MCF 10A (cell line): ENCODE measurements around the gene P4HA1. TPM values are rescaled to one million over a fixed set of nuclear protein-coding genes. Genes with fewer than 3 reads are reported as not detected.

ENCODE experiments used
- BruUV-seq: library from RNA; stranded (reverse); fragments of 400-500 nt; replicated peaks from 2 replicates; lab custom pipeline; 2021; lab: Mats Ljungman, UMichigan
- CTCF ChIA-PET: fragments of 300-600 bp; sonication (Branson Sonifier 250); formaldehyde crosslinking; extraction: SDS; loops from one replicate; lab custom pipeline; 2021; ENCODE audit warnings: antibody characterized with exemption, inconsistent platforms; lab: Yijun Ruan, JAX
- POLR2A ChIA-PET: fragments of 300-600, 350-650 bp; sonication (Branson Sonifier 250); formaldehyde crosslinking; extraction: SDS; loops from one replicate; lab custom pipeline; 2020; ENCODE audit warnings: antibody characterized with exemption, inconsistent platforms; lab: Yijun Ruan, JAX
- DNase-seq: peaks from one replicate; pipeline ENCODE4 v3.0.0-alpha.2; 2018; ENCODE audit not compliant: unreplicated experiment
- H3K27ac Mint-ChIP-seq: one replicate; pipeline ENCODE4 v1.8.0; 2022; ENCODE audit warnings: mild to moderate bottlenecking, low read depth, mixed read lengths; ENCODE audit not compliant: unreplicated experiment
- H3K27me3 Mint-ChIP-seq: one replicate; pipeline ENCODE4 v1.8.0; 2022; ENCODE audit warnings: mixed read lengths; ENCODE audit not compliant: insufficient read depth, unreplicated experiment
- H3K36me3 Mint-ChIP-seq: one replicate; pipeline ENCODE4 v1.8.0; 2022; ENCODE audit warnings: mild to moderate bottlenecking, moderate library complexity, mixed read lengths; ENCODE audit not compliant: insufficient read depth, unreplicated experiment
- H3K4me1 Mint-ChIP-seq: one replicate; pipeline ENCODE4 v1.8.0; 2022; ENCODE audit warnings: mixed read lengths; ENCODE audit not compliant: insufficient read depth, unreplicated experiment
- H3K4me3 Mint-ChIP-seq: one replicate; pipeline ENCODE4 v1.8.0; 2022; ENCODE audit warnings: mild to moderate bottlenecking, moderate library complexity, mixed read lengths; ENCODE audit not compliant: unreplicated experiment
- H3K9me3 Mint-ChIP-seq: one replicate; pipeline ENCODE4 v1.8.0; 2022; ENCODE audit warnings: mixed read lengths; ENCODE audit not compliant: unreplicated experiment
- CTCF ChIP-seq: fragments of 200-600 bp; IDR thresholded peaks from one replicate; pipeline ENCODE4 v1.8.0; 2022; ENCODE audit warnings: antibody characterized with exemption, mild to moderate bottlenecking; ENCODE audit not compliant: unreplicated experiment
- intact Hi-C: fragments of 100-400 bp; cut with micrococcal nuclease; formaldehyde crosslinking; loops from 2 replicates; pipeline ENCODE4 v1.14.1; 2022
- total RNA-seq: library from RNA; stranded (reverse); gene quantifications from 2 replicates; pipeline ENCODE4 v1.2.3, GENCODE V29; 2022

The P4HA1 gene
- total RNA-seq, 1 experiment from 2014 or later = 23.9 TPM

- Mint-ChIP-seq H3K4me1 (peaks cover 18% of the 10 kb centered on the region), H3K9me3 (no peaks in the 10 kb centered on the region), H3K27me3 (no peaks in the 10 kb centered on the region), H3K36me3 (peaks cover 9% of the 10 kb centered on the region), H3K27ac (peak overlapping the region; percentile 41), H3K4me3 (no peak overlapping the region)
- no peak for TF ChIP-seq CTCF
- BruUV-seq = no TSS peak
- no peak for DNase-seq
- intact Hi-C loops = no loop called here
- ChIA-PET CTCF (interaction anchor here (2.0 kb wide), 1 partner anchor 22 kb away, joined by 4 read pairs; no protein-coding TSS in a partner anchor), POLR2A (interaction anchor here (0.5 to 3.6 kb wide), 3 partner anchors 9 to 24 kb away, joined by 6 to 37 read pairs (median 6); partner anchors contain the start of gene P4HA1)
Measured at GRCh38 chr10:73083221-73083620, 13.4 kb downstream of the P4HA1 start.

DNA sequence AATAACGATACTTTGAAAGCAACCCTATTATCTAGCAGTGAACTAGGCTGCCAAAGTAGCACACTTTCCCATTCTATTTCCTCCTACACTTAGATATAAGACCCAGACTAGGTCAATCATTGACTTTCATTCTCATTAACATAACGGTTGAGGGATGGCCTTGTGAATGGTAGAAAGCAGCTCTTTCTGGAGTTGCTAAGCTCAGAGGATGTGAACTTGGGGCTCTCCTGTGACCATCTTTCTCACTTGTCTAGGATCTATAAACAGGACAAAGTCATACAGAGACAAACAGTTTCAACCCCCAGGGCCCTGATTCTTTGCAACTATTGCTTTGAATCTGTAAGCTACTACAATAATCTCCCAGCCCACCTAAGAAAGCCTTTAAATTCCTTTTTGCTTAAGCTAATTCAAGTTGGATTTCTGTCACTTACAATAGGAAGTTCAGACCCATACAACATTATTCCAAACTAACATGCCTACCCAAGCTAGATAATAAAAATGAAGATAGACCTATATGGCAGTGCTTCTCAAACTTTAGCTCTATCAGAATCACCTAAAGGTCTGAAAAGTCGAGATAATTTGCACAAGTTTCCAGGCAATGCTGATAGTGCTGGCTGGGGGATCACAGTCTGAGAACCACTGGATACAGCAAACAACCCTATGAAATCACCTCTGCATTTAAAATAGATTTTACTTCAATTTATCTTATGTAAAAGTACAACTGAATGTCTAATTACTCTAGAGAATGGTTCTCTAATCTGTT is 16.7 kb downstream of the P4HA1 start:
- H3K9me3 Mint-ChIP-seq = no peaks in the 10 kb centered on the region
- POLR2A ChIA-PET = interaction anchor here (0.6 to 2.4 kb wide), 4 partner anchors 12 to 64 kb away, joined by 3 to 8 read pairs (median 4); partner anchors contain the start of gene NUDT13

GRCh38 chr10:73076360-73077183 is 20.1 kb downstream of the P4HA1 start:
- Mint-ChIP-seq H3K9me3 (no peaks in the 10 kb centered on the region), H3K27ac (peak overlapping the region; percentile 61), H3K27me3 (no peaks in the 10 kb centered on the region), H3K4me1 (peaks cover 10% of the 10 kb centered on the region), H3K36me3 (peaks cover 22% of the 10 kb centered on the region), H3K4me3 (peak overlapping the region; percentile 59)
- CTCF ChIA-PET = interaction anchor here (0.6 to 1.3 kb wide), 5 partner anchors 15 to 841 kb away, joined by 3 to 4 read pairs (median 3); no protein-coding TSS in a partner anchor
- intact Hi-C loops = no loop called here
- TF ChIP-seq CTCF = no peak
- DNase-seq = peak; percentile 71
- no TSS peak for BruUV-seq
- POLR2A ChIA-PET = interaction anchor here (0.7 to 4.9 kb wide), 7 partner anchors 12 to 803 kb away, joined by 3 to 52 read pairs (median 3); partner anchors contain the start of gene DDIT4

More for the DNA sequence above, 16.7 kb downstream of the P4HA1 start:
- intact Hi-C loops = no loop called here
- no peak overlapping the region for H3K27ac Mint-ChIP-seq
- DNase-seq = no peak
- BruUV-seq = no TSS peak
- no peak for TF ChIP-seq CTCF
- CTCF ChIA-PET = interaction anchor here (1.3 to 3.0 kb wide), 2 partner anchors 16 to 18 kb away, joined by 4 to 7 read pairs; no protein-coding TSS in a partner anchor
- H3K27me3 Mint-ChIP-seq = no peaks in the 10 kb centered on the region
- no peaks in the 10 kb centered on the region for H3K36me3 Mint-ChIP-seq
- peaks cover 19% of the 10 kb centered on the region for H3K4me1 Mint-ChIP-seq
- no peak overlapping the region for H3K4me3 Mint-ChIP-seq
